Mucosa of rectum (tissue), 2 donors: ENCODE data around the gene SEMG2.

Experiments
- H3K27ac ChIP-seq, 2 donors: one replicate each; pipeline ENCODE4 v1.7.0; 2013; ENCODE audit warnings: inconsistent platforms in 2 of 2, low read depth in 2 of 2, low read length in 2 of 2
- H3K27me3 ChIP-seq, 2 donors: one replicate each; pipeline ENCODE4 v1.7.0; 2013; ENCODE audit warnings: low read length in 2 of 2; ENCODE audit not compliant: control insufficient read depth in 2 of 2, insufficient read depth in 2 of 2
- H3K36me3 ChIP-seq, 2 donors: one replicate each; pipeline ENCODE4 v1.7.0; 2013; ENCODE audit warnings: low read length in 2 of 2; ENCODE audit not compliant: control insufficient read depth in 2 of 2, insufficient read depth in 2 of 2
- H3K4me1 ChIP-seq, 2 donors: one replicate each; pipeline ENCODE4 v1.7.0; 2013; ENCODE audit warnings: low read length in 2 of 2, mild to moderate bottlenecking in 1 of 2; ENCODE audit not compliant: control insufficient read depth in 2 of 2, insufficient read depth in 2 of 2
- H3K4me3 ChIP-seq, 2 donors: one replicate each; pipeline ENCODE4 v1.7.0; 2013; ENCODE audit warnings: low read length in 2 of 2
- H3K9ac ChIP-seq, 2 donors: one replicate each; pipeline ENCODE4 v1.7.0; 2013; ENCODE audit warnings: low read length in 2 of 2, low read depth in 1 of 2, mild to moderate bottlenecking in 1 of 2
- H3K9me3 ChIP-seq, 2 donors: one replicate each; pipeline ENCODE4 v1.7.0; 2013; ENCODE audit warnings: low read length in 2 of 2; ENCODE audit not compliant: control insufficient read depth in 2 of 2
- donor health status: healthy.
- donor health status: Normal muscosa, but diverticular disease.

The SEMG2 gene

GRCh38 chr20:45226287-45226686, 5.1 kb downstream of the SEMG2 start:
- Histone ChIP-seq H3K36me3 (no peaks in the 10 kb centered on the region), H3K27me3 (peaks cover 3 to 6% of the 10 kb centered on the region in 2 donors), H3K4me1 (no peaks in the 10 kb centered on the region)

DNA sequence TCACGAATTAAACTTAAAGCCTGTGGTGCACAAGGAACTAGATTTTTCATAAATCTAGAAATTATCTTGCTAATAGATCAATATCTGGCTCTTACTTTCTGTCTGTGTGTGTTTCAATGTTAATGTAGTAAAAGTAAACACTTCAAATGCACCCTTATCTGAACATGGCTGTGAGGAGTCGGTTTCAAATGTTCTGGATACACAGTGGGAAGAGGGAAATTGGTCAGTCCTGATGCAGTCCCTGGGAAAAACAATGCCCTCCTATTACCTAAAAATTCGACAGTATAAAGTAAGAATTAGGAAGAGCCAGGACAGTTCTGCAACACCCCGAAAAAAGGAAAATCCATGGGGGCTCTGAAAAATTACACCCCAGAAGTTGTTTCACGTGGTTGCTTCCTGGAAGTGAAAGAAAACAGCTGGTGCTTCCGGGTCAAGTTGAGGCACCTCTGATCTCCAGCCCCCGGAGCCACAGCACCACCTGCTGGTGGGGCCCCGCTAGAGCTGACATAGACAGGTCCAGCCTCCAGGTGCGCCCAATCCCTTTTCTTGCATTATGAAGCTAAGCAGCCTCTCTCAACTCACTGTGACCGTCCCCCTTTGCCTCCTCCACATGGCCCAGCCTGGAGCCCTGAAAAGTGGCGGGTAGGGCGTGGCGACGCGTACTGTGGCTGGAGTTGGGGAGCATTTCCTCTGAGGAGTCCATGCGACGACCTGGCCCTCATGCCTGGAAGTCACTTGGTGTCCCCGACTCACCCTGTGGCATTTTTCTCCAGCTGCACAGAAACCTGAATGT, 8.3 kb downstream of the SEMG2 start:
- Histone ChIP-seq H3K4me1 (no peaks in the 10 kb centered on the region), H3K9me3 (no peaks in the 10 kb centered on the region), H3K9ac (no peak overlapping the region), H3K27me3 (peaks cover 0 to 3% of the 10 kb centered on the region in 2 donors), H3K36me3 (no peaks in the 10 kb centered on the region), H3K27ac (no peak overlapping the region), H3K4me3 (no peak overlapping the region)

More at GRCh38 chr20:45226287-45226686, 5.1 kb downstream of the SEMG2 start:
- H3K27ac ChIP-seq = no peak overlapping the region
- H3K9me3 ChIP-seq = no peaks in the 10 kb centered on the region
- no peak overlapping the region for H3K9ac ChIP-seq
- H3K4me3 ChIP-seq = no peak overlapping the region

DNA sequence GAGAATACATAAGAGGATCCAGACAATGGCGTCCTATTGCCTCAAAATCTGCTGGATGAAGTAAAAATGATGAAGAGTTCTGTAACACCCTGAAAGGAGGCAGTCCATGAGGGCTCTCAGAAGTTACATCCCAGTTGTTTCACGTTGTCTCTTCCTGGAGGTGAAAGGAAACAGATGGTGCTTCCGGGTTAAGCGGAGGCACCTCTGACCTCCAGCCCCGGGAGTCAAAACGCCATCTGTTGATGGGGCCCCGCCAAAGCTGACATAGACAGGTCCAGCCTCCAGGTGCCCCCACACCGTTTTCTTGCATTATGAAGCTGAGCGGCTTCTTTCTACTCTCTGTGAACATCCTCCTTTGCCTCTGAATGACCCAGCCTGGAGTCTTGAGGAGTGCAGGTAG, 9.5 kb downstream of the SEMG2 start:
- peaks cover 0 to 3% of the 10 kb centered on the region in 2 donors for H3K27me3 ChIP-seq
- H3K36me3 ChIP-seq = no peaks in the 10 kb centered on the region
- H3K27ac ChIP-seq = no peak overlapping the region
- no peak overlapping the region for H3K4me3 ChIP-seq
- no peaks in the 10 kb centered on the region for H3K9me3 ChIP-seq
- H3K4me1 ChIP-seq = no peaks in the 10 kb centered on the region
- no peak overlapping the region for H3K9ac ChIP-seq

DNA sequence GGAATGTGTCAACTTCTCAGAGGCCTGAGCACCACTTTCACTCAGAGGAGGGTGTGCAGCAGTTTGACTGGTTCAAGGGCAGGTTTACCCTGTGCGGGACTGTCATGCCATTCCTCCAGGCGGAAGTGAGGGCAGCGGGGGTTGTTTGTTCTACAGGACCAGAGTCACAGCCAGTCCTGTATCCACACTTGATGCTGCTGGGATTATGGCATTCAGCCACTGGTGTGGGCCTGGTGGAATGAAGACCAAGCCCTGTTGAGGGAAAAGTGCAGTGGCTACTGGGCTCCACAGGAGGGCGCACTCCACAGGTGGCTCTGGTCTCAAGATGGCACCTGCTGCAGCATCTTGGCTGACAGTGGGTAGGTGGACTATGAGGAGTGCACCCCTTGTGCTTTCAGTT, 14.8 kb downstream of the SEMG2 start:
- Histone ChIP-seq H3K9ac (no peak overlapping the region), H3K27ac (no peak overlapping the region), H3K4me3 (no peak overlapping the region), H3K9me3 (no peaks in the 10 kb centered on the region), H3K4me1 (no peaks in the 10 kb centered on the region), H3K27me3 (peaks cover 0 to 3% of the 10 kb centered on the region in 2 donors), H3K36me3 (no peaks in the 10 kb centered on the region)

DNA sequence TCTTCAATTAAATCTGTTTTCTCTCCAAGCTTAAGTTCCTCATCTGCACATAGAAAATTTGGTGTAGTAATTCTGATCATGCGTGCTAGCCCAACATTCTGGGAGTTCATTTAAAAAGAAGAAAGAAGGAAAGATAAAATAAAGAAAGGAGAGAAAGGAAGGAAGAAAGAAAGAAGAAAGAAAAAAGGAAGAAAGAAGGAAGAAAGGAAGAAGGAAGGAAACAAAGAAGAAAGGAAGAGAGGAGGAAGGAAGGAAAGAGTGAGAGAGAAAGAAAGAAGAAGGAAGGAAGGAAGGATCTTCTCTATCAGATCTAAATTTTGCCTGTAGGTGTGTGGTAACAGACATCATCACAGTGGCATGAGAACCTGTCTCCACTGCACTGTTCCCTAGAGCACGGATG, 17.0 kb downstream of the SEMG2 start:
- no peaks in the 10 kb centered on the region for H3K36me3 ChIP-seq
- H3K27me3 ChIP-seq = peaks cover 0 to under 1% of the 10 kb centered on the region in 2 donors
- H3K27ac ChIP-seq = no peak overlapping the region
- no peak overlapping the region for H3K9ac ChIP-seq
- no peaks in the 10 kb centered on the region for H3K4me1 ChIP-seq
- H3K9me3 ChIP-seq = no peaks in the 10 kb centered on the region
- H3K4me3 ChIP-seq = no peak overlapping the region

GRCh38 chr20:45246109-45246508, 24.9 kb downstream of the SEMG2 start:
- Histone ChIP-seq H3K9ac (no peak overlapping the region), H3K36me3 (no peaks in the 10 kb centered on the region), H3K4me3 (no peak overlapping the region), H3K9me3 (no peaks in the 10 kb centered on the region), H3K4me1 (no peaks in the 10 kb centered on the region), H3K27me3 (peaks cover 3 to 5% of the 10 kb centered on the region in 2 donors), H3K27ac (no peak overlapping the region)

DNA sequence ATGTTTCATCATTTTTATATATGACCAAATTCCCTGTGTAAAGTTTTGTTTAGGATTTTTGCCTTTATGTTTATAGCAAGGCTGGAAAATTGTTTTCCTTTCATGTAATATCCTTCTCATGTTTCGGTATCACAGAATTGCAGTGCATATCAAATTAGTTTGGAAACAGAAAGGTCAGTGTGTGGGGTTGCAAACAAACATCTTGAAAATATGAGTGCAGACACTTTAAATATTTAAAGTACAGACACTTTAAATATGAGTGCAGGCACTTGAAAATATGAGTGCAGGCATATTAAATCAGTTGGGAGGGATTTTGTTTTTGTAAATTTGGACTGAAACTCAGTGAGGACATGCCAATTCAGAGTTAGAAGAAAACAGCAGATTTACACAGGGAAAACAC, 26.7 kb downstream of the SEMG2 start:
- Histone ChIP-seq H3K9ac (no peak overlapping the region), H3K9me3 (no peaks in the 10 kb centered on the region), H3K36me3 (no peaks in the 10 kb centered on the region), H3K4me3 (no peak overlapping the region), H3K27me3 (peaks cover 3 to 8% of the 10 kb centered on the region in 2 donors), H3K27ac (no peak overlapping the region), H3K4me1 (no peaks in the 10 kb centered on the region)

GRCh38 chr20:45248609-45249008, 27.4 kb downstream of the SEMG2 start:
- H3K36me3 ChIP-seq = no peaks in the 10 kb centered on the region
- H3K27ac ChIP-seq = no peak overlapping the region
- no peaks in the 10 kb centered on the region for H3K4me1 ChIP-seq
- peaks cover 3 to 8% of the 10 kb centered on the region in 2 donors for H3K27me3 ChIP-seq
- no peaks in the 10 kb centered on the region for H3K9me3 ChIP-seq
- no peak overlapping the region for H3K4me3 ChIP-seq
- no peak overlapping the region for H3K9ac ChIP-seq

GRCh38 chr20:45251884-45252560, 30.8 kb downstream of the SEMG2 start:
- Histone ChIP-seq H3K27ac (no peak overlapping the region), H3K9ac (no peak overlapping the region), H3K4me1 (peaks cover 0 to 11% of the 10 kb centered on the region in 2 donors), H3K27me3 (peaks cover 0 to 5% of the 10 kb centered on the region in 2 donors), H3K4me3 (no peak overlapping the region), H3K36me3 (no peaks in the 10 kb centered on the region), H3K9me3 (no peaks in the 10 kb centered on the region)

DNA sequence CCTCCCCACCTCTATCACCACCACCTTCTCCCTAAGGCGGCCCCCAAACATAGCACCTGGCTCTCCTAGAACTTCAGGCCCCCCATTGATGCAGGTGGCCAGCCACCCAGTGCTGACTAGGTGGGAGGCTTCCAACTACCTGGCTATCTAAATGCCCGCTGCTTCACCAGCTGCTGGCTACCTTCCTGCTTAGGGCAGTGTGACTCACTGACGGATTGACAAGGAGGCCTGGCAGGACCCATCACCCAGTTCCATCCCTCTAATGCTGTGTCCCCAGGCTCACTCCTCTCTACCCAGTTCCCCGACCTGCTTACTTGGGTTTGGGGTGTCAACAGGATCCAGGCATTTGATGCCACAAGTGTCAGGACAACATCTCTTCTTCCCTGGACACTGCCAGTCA, 32.1 kb downstream of the SEMG2 start:
- Histone ChIP-seq H3K36me3 (no peaks in the 10 kb centered on the region), H3K4me1 (peaks cover 0 to 11% of the 10 kb centered on the region in 2 donors), H3K9me3 (no peaks in the 10 kb centered on the region), H3K27me3 (peaks cover 0 to 2% of the 10 kb centered on the region in 2 donors), H3K9ac (no peak overlapping the region), H3K27ac (no peak overlapping the region), H3K4me3 (no peak overlapping the region)
